H1 (cell line): ENCODE data around the gene ZBTB20. TPM values are rescaled to one million over a fixed set of nuclear protein-coding genes. Genes with fewer than 3 reads are reported as not detected.

Experiments
- CTCF ChIA-PET: fragments of 300-600 bp; sonication (Branson Sonifier 250); formaldehyde crosslinking; loops from one replicate; lab custom pipeline; 2021; ENCODE audit not compliant: partially characterized antibody; lab: Charles Lee
- POLR2A ChIA-PET: fragments of 300-600 bp; sonication (Branson Sonifier 250); formaldehyde crosslinking; loops from one replicate; lab custom pipeline; 2021; ENCODE audit warnings: inconsistent platforms; ENCODE audit not compliant: partially characterized antibody; lab: Charles Lee
- DNase-seq, 2 experiments: peaks; one replicate each; pipeline versions ENCODE4 v3.0.0 to v3.0.0-alpha.2; 2010 to 2022; ENCODE audit warnings: low spot score in 2 of 2, low read depth in 1 of 2, mixed read lengths in 1 of 2
- FAIRE-seq: peaks from 2 replicates; lab custom pipeline; 2011; peaks lifted over from hg19 to GRCh38; lab: Jason Lieb, UNC
- H2AFZ ChIP-seq: 2 replicates; pipeline ENCODE4 v1.8.1; 2012; ENCODE audit warnings: low read length, inconsistent platforms
- H2AK5ac ChIP-seq: 2 replicates; pipeline ENCODE4 v1.6.1; 2013; ENCODE audit warnings: low read depth, low read length
- H2BK120ac ChIP-seq: replicated peaks from 2 replicates; pipeline ENCODE3; 2013; ENCODE audit warnings: low read depth, low read length, inconsistent platforms
- H2BK12ac ChIP-seq: 2 replicates; pipeline ENCODE4 v1.6.1; 2013; ENCODE audit warnings: low read depth, low read length
- H2BK15ac ChIP-seq: 2 replicates; pipeline ENCODE4 v1.6.1; 2013; ENCODE audit warnings: low read length
- H2BK20ac ChIP-seq: 2 replicates; pipeline ENCODE4 v1.6.1; 2013; ENCODE audit warnings: low read length
- H2BK5ac ChIP-seq: 2 replicates; pipeline ENCODE4 v1.6.1; 2013; ENCODE audit warnings: low read depth, low read length
- H3K14ac ChIP-seq: 2 replicates; pipeline ENCODE4 v1.6.1; 2013; ENCODE audit warnings: inconsistent platforms; ENCODE audit not compliant: insufficient read length
- H3K18ac ChIP-seq: 2 replicates; pipeline ENCODE4 v1.6.1; 2013; ENCODE audit warnings: low read length; ENCODE audit errors: extremely low read depth
- H3K23ac ChIP-seq: 2 replicates; pipeline ENCODE4 v1.6.1; 2013; ENCODE audit warnings: inconsistent platforms; ENCODE audit not compliant: insufficient read length
- H3K23me2 ChIP-seq: 2 replicates; pipeline ENCODE4 v1.6.1; 2013; ENCODE audit warnings: low read depth, low read length
- H3K27ac ChIP-seq: 2 replicates; pipeline ENCODE4 v1.6.1; 2011; ENCODE audit warnings: low read depth, low read length, inconsistent platforms
- H3K27me3 ChIP-seq, 4 experiments: replicated peaks in 1 of 4; 1 replicate in 1 of 4; 2 replicates in 3 of 4; pipeline versions ENCODE4 v1.6.1 to v1.8.1; 2011 to 2013; ENCODE audit warnings: low read length in 3 of 4, mild to moderate bottlenecking in 3 of 4, inconsistent platforms in 2 of 4, mixed read lengths in 2 of 4, moderate library complexity in 1 of 4; ENCODE audit not compliant: control insufficient read depth in 3 of 4, insufficient read depth in 3 of 4; ENCODE audit errors: extremely low read depth in 1 of 4
- H3K36me3 ChIP-seq, 4 experiments: 2 replicates each; pipeline versions ENCODE4 v1.6.1 to v1.8.1; 2011 to 2013; ENCODE audit warnings: mild to moderate bottlenecking in 4 of 4, low read length in 3 of 4, moderate library complexity in 2 of 4, control low read depth in 1 of 4, inconsistent platforms in 1 of 4; ENCODE audit not compliant: insufficient read depth in 4 of 4, control insufficient read depth in 2 of 4
- H3K4ac ChIP-seq: replicated peaks from 2 replicates; pipeline ENCODE3; 2013; ENCODE audit warnings: low read length, low read depth, mixed read lengths, inconsistent platforms; ENCODE audit not compliant: insufficient read length
- H3K4me1 ChIP-seq, 4 experiments: replicated peaks in 1 of 4; 1 replicate in 1 of 4; 2 replicates in 3 of 4; pipeline versions ENCODE4 v1.6.1 to v1.8.1; 2011 to 2013; ENCODE audit warnings: low read length in 3 of 4, inconsistent platforms in 2 of 4, mixed read lengths in 1 of 4; ENCODE audit not compliant: insufficient read depth in 4 of 4, control insufficient read depth in 3 of 4
- H3K4me2 ChIP-seq, 2 experiments: 2 replicates each; pipeline versions ENCODE4 v1.6.1 to v1.8.1; 2011 to 2013; ENCODE audit warnings: low read depth in 2 of 2, low read length in 2 of 2, control low read depth in 1 of 2, inconsistent platforms in 1 of 2, mild to moderate bottlenecking in 1 of 2; ENCODE audit not compliant: insufficient read depth in 1 of 2
- H3K4me3 ChIP-seq, 4 experiments: fragments of 200-600, 300-600 bp in 1 of 4; sonication (generic), shearing (Covaris generic), sonication (Bioruptor Twin) in 1 of 4; 2 replicates each; pipeline versions ENCODE4 v1.5.1 to v1.8.1; 2011 to 2016; ENCODE audit warnings: low read length in 4 of 4, low read depth in 3 of 4, control low read depth in 2 of 4, inconsistent platforms in 2 of 4, mild to moderate bottlenecking in 2 of 4, mixed read lengths in 1 of 4, moderate library complexity in 1 of 4; ENCODE audit not compliant: insufficient read depth in 2 of 4; ENCODE audit errors: extremely low read depth in 1 of 4
- H3K56ac ChIP-seq: replicated peaks from 2 replicates; pipeline ENCODE3; 2013; ENCODE audit warnings: low read depth, mild to moderate bottlenecking, mixed read lengths, low read length, inconsistent platforms; ENCODE audit not compliant: insufficient read length
- H3K79me1 ChIP-seq: 2 replicates; pipeline ENCODE4 v1.6.1; 2013; ENCODE audit warnings: low read depth, low read length, control low read depth
- H3K79me2 ChIP-seq, 2 experiments: 2 replicates each; pipeline versions ENCODE4 v1.6.1 to v1.8.1; 2012 to 2013; ENCODE audit warnings: low read length in 2 of 2, mild to moderate bottlenecking in 2 of 2, inconsistent platforms in 1 of 2; ENCODE audit not compliant: insufficient read depth in 2 of 2, control insufficient read depth in 1 of 2
- H3K9ac ChIP-seq, 4 experiments: replicated peaks in 1 of 4; 1 replicate in 1 of 4; 2 replicates in 3 of 4; pipeline versions ENCODE4 v1.6.1 to v1.8.1; 2011 to 2013; ENCODE audit warnings: low read depth in 3 of 4, low read length in 3 of 4, control low read depth in 2 of 4, mild to moderate bottlenecking in 2 of 4, moderate library complexity in 2 of 4, inconsistent platforms in 1 of 4; ENCODE audit errors: extremely low read depth in 1 of 4
- H3K9me3 ChIP-seq, 2 experiments: 2 replicates each; pipeline versions ENCODE4 v1.6.1 to v1.8.1; 2012 to 2013; ENCODE audit warnings: mild to moderate bottlenecking in 2 of 2, moderate library complexity in 2 of 2, control low read depth in 1 of 2, inconsistent platforms in 1 of 2, low read depth in 1 of 2, low read length in 1 of 2, mixed read lengths in 1 of 2; ENCODE audit not compliant: insufficient read depth in 2 of 2
- H4K20me1 ChIP-seq, 2 experiments: replicated peaks in 1 of 2; 2 replicates each; pipeline versions ENCODE3 to v1.8.1; 2011 to 2013; ENCODE audit warnings: inconsistent platforms in 2 of 2, low read length in 2 of 2, mild to moderate bottlenecking in 1 of 2; ENCODE audit not compliant: insufficient read depth in 2 of 2, control insufficient read depth in 1 of 2
- H4K5ac ChIP-seq: 2 replicates; pipeline ENCODE4 v1.6.1; 2013; ENCODE audit warnings: low read length, low read depth, mixed read lengths, inconsistent platforms; ENCODE audit not compliant: insufficient read length
- H4K8ac ChIP-seq: 2 replicates; pipeline ENCODE4 v1.8.0; 2013; ENCODE audit warnings: mild to moderate bottlenecking, moderate library complexity, low read length, inconsistent platforms; ENCODE audit not compliant: insufficient read depth; ENCODE audit errors: extremely low read depth
- H4K91ac ChIP-seq: replicated peaks from 2 replicates; pipeline ENCODE3; 2013; ENCODE audit warnings: low read length, mixed read lengths, inconsistent platforms; ENCODE audit not compliant: insufficient read length
- BRCA1 ChIP-seq: IDR thresholded peaks from 2 replicates; pipeline ENCODE4 v1.6.1; 2012; ENCODE audit warnings: low read depth, low read length, improper control_type of control experiment
- CBX8 ChIP-seq: fragments of 300-800, 300-1000 bp; sonication (generic); IDR thresholded peaks from 2 replicates; pipeline ENCODE4 v1.7.1; 2016; ENCODE audit warnings: low read depth, low read length, borderline replicate concordance
- CREB1 ChIP-seq: IDR thresholded peaks from 2 replicates; pipeline ENCODE4 v1.6.1; 2012; ENCODE audit warnings: inconsistent platforms
- CTBP2 ChIP-seq: IDR thresholded peaks from 2 replicates; pipeline ENCODE4 v1.7.0; 2011; ENCODE audit warnings: borderline replicate concordance, mild to moderate bottlenecking, moderate library complexity, mixed read lengths, low read length; ENCODE audit not compliant: insufficient read depth, insufficient read length
- NANOG ChIP-seq: IDR thresholded peaks from 2 replicates; pipeline ENCODE4 v1.6.1; 2011; ENCODE audit warnings: low read length, low read depth, mild to moderate bottlenecking, inconsistent platforms; ENCODE audit not compliant: insufficient read depth, poor library complexity, severe bottlenecking
- NRF1 ChIP-seq: IDR thresholded peaks from 2 replicates; pipeline ENCODE4 v1.6.1; 2011; ENCODE audit warnings: mild to moderate bottlenecking, low read depth, low read length, improper control_type of control experiment
- RXRA ChIP-seq: IDR thresholded peaks from 2 replicates; pipeline ENCODE4 v1.6.1; 2011; ENCODE audit warnings: low read depth, mild to moderate bottlenecking, low read length, moderate library complexity; ENCODE audit not compliant: insufficient read depth
- SIN3A ChIP-seq, 2 experiments: IDR thresholded peaks in 1 of 2; conservative IDR thresholded peaks in 1 of 2; 2 replicates each; pipeline ENCODE4 v1.6.1; 2011 to 2012; ENCODE audit warnings: low read length in 2 of 2, improper control_type of control experiment in 1 of 2, low read depth in 1 of 2, mild to moderate bottlenecking in 1 of 2
- SP4 ChIP-seq: IDR thresholded peaks from 2 replicates; pipeline ENCODE4 v1.6.1; 2012; ENCODE audit warnings: low read length, inconsistent platforms
- TCF12 ChIP-seq: IDR thresholded peaks from 2 replicates; pipeline ENCODE4 v1.6.1; 2011; ENCODE audit warnings: low read depth, mild to moderate bottlenecking, low read length
- WGBS, 2 experiments: shearing (Covaris generic) in 1 of 2; methylation state at CpG; one replicate each; pipeline versions ENCODE4 v1.1.6 to v1.1.7; 2013 to 2015; ENCODE audit warnings: low lambda C conversion rate in 2 of 2, mixed read lengths in 2 of 2, inconsistent platforms in 1 of 2, low coverage in 1 of 2, missing lambda C conversion rate in 1 of 2; ENCODE audit not compliant: insufficient replicate concordance in 2 of 2, insufficient coverage in 1 of 2, insufficient read length in 1 of 2; ENCODE audit errors: extremely low coverage in 1 of 2, missing lambda C conversion rate in 1 of 2; 5-methylcytosine and 5-hydroxymethylcytosine counted together
- polyA plus RNA-seq, 7 experiments: library from polyadenylated mRNA; depleted of rRNA in 3 of 7; stranded (reverse) in 5 of 7; unstranded in 2 of 7; fragments of >200 nt in 5 of 7; fragments of 200-250 nt in 2 of 7; gene quantifications; 1 replicate in 5 of 7; 2 replicates in 1 of 7; 4 replicates in 1 of 7; pipeline versions ENCODE4 v1.2.1 to v1.2.3, GENCODE V29; 2011 to 2013; ENCODE audit warnings: missing spikeins in 2 of 7, mixed read lengths in 2 of 7
- total RNA-seq: library from RNA; stranded (reverse); fragmentation: NEBNext Ultra II Directional; extraction: Animal tissue kit (Norgen Biotek cat#: 25700); gene quantifications from 2 replicates; pipeline ENCODE4 v1.2.1, GENCODE V29; 2021

Gene ZBTB20
- total and polyA plus RNA-seq, 2 of the 8 experiments (the other 6 are each of a cell fraction or from before 2014, with no cell fraction given), result 0.35 to 1.3 TPM

- Histone ChIP-seq H3K23me2 (no peaks in the 10 kb centered on the region), H2BK12ac (no peak overlapping the region), H3K56ac (no peak overlapping the region), H3K9me3 (no peaks in the 10 kb centered on the region), H4K91ac (no peak overlapping the region), H2BK120ac (no peak overlapping the region), H3K27ac (no peak overlapping the region), H3K14ac (no peak overlapping the region), H3K27me3 (no peaks in the 10 kb centered on the region), H2BK15ac (no peak overlapping the region), H3K4me3 (no peak overlapping the region), H3K36me3 (no peaks in the 10 kb centered on the region), H3K79me2 (no peaks in the 10 kb centered on the region), H2AK5ac (no peak overlapping the region), H3K4ac (no peak overlapping the region), H3K18ac (no peak overlapping the region), H4K20me1 (no peaks in the 10 kb centered on the region), H3K4me1 (peaks cover 0 to 4% (median 0%) of the 10 kb centered on the region in 4 experiments; a peak in 1 of 7 replicates), H2AFZ (no peak overlapping the region), H2BK5ac (no peak overlapping the region), H3K4me2 (no peak overlapping the region), H3K9ac (no peak overlapping the region), H3K79me1 (no peaks in the 10 kb centered on the region), H3K23ac (no peak overlapping the region), H4K8ac (no peak overlapping the region), H4K5ac (no peak overlapping the region), H2BK20ac (no peak overlapping the region)
- DNase-seq (no peak), FAIRE-seq (no peak)
- CTCF ChIA-PET, result interaction anchor here (1.0 kb wide), 1 partner anchor 38 kb away, joined by 4 read pairs; no protein-coding TSS in a partner anchor
- TF ChIP-seq NRF1, result no peak
- TF ChIP-seq RXRA, result no peak
- TF ChIP-seq SP4, result no peak
- TF ChIP-seq CBX8, result no peak
- no peak for TF ChIP-seq CTBP2
- TF ChIP-seq TCF12, result no peak
- no peak for TF ChIP-seq SIN3A (conservative IDR thresholded peaks at IDR 0.05 in 1 of 2, IDR thresholded peaks at IDR 0.05 in 1 of 2; ENCODE audit: low read depth in 1 of 2, low read length in 2 of 2)
- no peak for TF ChIP-seq BRCA1
- TF ChIP-seq NANOG, result no peak
- TF ChIP-seq CREB1, result no peak
- WGBS, 2 experiments, result 85% methylated on average over 2 of the region's 2 CpGs; no CpG with 5 or more reads in 1 of the 2 experiments
- POLR2A ChIA-PET, result no interaction called here
Observed at GRCh38 chr3:114861666-114862065, 285.4 kb downstream of the ZBTB20 start.
